RCC 7860 (cell line): Measurements from ENCODE around the gene ATM.
"Not testable (repeated sequence)": the region's sequence is repeated elsewhere in the genome, so short reads cannot be mapped to it uniquely, and the experiment has no call there.

Experiments used
- DNase-seq: peaks from one replicate; pipeline ENCODE4 v3.0.0-alpha.2; 2015; ENCODE audit warnings: low spot score
- FAIRE-seq: peaks from 2 replicates; lab custom pipeline; 2012; peaks lifted over from hg19 to GRCh38; lab: Jason Lieb, UNC

ATM gene

DNA sequence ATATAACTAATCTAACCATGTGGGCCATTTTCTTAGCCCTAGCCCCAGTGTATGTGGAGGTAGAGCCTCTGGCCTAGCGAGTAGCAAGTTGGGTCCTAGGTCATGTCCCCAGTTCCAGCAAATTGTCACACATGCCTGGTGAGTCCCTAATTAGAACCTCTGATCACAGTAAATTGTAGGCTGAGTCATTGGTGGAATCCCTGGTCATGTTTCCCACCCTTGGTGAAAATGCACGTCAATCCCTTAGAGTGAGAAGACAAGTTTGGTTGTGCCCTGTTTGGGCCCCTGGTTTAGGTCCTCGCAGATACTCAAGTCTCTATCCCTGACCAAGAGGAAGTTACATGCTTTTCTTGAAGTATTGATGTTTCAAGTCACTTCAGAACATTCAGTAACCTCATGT lies 46.7 kb downstream of the ATM start:
- DNase-seq (no peak), FAIRE-seq (no peak)

DNA sequence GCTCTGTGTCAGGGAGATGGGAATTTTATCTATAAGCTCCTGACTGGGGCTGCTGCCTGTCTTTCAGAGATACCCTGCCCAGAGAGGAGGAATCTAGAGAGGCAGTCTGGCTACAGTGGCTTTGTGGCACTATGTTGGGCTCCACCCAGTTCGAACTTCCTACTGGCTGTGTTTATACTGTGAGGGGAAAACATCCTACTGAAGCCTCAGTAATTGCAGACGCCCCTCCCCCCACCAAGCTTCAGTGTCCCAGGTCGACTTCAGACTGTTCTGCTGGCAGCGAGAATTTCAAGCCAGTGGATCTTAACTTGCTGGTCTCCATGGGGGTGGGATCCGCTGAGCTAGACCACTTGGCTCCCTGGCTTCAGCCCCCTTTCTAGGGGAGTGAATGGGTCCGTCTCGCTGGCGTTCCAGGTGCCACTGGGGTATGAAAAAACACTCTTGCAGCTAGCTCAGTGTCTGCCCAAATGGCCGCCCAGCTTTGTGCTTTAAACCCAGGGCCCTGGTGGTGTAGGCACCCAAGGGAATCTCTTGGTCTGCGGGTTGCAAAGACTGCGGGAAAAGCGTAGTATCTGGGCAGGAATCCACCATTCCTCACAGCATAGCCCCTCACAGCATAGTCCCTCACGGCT lies 54.2 kb downstream of the ATM start:
- DNase-seq, FAIRE-seq: not testable (repeated sequence)

DNA sequence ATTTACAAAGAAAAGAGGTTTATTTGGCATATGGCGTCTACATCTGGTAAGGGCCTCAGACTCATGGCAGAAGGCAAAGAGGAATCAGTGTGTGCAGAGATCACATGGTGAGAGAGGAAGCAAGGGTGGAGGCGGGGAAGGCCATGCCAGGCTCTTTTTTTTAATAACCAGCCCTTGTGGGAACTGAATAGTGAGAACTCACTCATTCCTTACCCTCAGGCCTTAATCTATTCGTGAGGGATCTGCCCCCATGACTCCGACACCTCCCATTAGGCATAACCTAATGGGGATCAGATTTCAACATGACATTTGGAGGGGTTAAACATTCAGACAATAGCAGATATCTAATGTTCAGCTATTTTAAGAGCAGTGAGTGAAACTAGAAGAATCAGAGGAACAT lies 55.7 kb downstream of the ATM start:
- DNase-seq (no peak), FAIRE-seq (no peak)

DNA sequence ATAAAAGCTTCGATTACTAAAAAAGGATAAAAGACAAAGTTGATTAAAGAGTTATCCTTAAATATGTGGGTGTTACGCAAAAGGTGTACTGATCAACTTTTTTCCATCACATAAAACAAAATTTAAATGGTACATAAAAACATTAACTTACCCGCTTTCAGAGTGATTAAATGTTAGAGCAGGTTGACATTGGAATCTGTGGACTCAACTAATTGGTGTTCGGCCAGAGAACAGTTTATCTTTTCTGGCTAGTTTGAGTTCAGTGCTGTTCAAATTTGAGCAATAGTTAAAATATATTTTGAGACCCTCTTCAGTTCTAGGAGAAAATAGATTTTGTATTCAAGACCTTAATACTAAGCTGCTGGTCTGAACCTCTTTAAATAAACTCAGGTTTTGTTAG lies 56.1 kb downstream of the ATM start:
- DNase-seq (no peak), FAIRE-seq (no peak)

DNA sequence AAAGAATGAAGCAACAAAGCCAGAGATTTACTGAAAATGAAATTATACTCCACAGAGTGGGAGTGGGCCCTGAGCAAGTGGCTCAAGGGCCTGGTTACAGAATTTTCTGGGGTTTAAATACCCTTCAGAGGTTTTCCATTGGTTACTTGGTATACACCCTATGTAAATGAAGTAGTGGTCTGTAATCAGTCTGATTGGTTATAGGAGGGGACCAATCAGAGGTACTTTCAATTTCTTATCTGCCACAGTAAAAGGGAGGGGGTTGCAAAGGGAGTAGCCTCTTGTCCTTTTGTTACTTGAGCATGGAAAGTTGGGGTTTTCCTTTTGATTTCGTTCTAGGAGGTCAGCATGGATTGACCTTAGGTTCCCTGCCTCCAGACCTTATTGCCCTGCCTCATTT lies 63.5 kb downstream of the ATM start:
- FAIRE-seq: no peak
- DNase-seq: no peak

DNA sequence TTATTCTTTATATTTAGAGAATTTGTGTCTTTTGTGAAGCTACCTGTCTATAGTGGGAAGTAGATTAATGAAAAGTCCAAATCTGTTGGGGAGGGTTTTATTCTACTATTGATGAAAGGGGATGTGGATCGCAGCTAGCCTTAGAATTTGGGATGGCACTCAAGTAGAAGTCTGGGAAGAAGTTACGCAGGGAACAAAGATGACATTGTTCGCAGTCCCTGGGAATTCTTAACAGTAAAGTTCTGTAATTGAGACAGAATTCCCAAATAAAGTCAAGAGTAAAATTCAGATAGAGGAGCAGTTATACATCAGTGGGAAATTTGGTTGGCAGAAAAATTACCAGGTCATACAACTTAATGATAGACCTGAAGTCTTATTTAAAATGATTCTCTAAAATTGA lies 64.1 kb downstream of the ATM start:
- FAIRE-seq: no peak
- DNase-seq: no peak

DNA sequence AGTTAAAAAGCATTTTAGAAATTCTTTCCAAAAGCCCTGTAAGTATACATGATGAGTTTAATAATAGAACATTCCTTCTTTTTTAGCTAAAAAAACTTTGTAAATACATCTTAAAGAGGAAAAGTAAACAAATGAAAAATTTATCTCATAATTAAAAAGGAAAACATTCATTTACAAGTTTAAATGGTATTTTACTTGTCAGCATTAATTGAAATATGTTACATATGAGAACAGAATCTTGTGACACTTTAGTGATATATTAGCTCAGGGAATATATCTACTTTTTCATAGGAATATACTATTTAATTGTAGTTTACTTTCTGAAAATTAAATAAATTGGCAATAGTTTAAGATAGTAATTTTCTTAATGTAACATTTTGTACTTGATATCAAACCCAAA lies 66.2 kb downstream of the ATM start:
- not testable (repeated sequence) for DNase-seq
- FAIRE-seq: peak; percentile 52

DNA sequence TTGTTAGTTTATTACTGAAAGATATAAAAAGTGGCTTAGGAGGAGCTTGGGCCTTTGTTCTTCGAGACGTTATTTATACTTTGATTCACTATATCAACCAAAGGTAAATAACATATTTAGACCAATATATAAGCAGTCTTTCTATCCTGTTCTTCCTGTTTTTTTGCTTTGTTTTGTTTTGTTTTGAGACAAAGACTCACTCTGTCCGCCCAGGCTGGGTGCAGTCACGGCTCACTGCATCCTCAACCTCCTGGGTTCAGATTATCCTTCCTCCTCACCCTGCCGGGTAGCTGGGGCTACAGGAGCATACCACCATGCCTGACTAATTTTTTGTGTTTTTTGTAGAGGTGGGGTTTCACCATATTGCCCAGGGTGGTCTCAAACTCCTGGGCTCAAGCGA lies 66.8 kb downstream of the ATM start:
- DNase-seq (no peak), FAIRE-seq (no peak)

DNA sequence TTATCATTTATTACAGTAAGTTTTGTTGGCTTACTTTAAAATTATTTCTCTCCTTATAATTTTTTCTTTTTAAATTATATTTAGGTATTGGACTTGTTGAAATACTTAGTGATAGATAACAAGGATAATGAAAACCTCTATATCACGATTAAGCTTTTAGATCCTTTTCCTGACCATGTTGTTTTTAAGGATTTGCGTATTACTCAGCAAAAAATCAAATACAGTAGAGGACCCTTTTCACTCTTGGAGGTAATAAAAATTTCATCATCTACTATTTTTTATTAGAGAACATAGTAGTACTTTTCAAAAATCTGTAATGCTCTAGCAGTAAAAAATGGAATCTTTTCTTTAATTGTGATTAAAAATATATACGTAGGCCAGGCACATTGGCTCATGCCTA lies 70.4 kb downstream of the ATM start:
- no peak for DNase-seq
- FAIRE-seq: no peak

DNA sequence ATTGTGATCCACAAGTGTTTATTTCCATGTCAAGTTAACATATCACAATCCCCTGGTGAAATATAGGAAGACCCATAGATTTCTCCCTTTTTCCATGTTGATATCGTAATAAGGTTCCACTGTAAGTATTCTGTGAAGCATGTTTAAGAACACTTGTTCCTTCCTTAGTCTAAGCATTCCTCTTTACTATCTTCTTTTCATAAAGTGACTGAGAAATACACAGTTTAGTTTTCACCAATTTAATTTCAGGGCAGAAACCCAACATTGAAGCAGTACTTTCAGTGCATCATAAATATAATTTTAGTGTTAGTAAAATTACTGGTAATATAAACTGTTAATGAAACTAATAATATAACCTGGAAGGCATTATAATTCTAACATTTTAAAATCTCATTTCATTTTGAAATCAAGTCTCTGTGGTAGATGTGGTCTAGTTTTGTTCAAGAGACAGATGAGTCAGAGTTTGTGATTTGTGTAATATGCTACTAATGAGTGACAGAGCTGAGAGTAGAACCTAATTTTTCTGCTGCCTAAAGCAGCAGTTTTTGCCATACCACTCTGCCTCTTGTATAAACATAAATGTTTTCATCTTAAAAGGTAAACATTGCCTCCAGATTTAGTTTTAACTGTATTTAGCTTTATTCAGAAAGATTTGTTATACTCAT lies 79.4 kb downstream of the ATM start:
- DNase-seq (peak; percentile 26), FAIRE-seq (peak; percentile 82)

DNA sequence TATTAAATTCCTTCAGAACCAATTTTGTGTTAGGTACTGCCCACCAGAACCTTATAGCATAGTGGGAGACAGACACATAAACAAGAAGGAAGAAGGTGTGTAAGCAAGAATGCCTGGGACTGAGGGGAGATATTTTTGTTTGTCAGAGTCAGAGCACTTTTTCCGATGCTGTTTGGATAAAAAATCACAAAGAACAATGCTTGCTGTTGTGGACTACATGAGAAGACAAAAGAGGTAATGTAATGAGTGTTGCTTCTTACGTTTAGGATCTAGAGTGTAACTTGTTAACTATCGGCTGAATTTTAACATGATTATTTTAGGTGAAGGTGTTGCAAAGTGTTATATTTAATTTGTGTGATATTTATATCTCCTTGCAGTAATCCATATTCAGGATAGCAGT lies 84.9 kb downstream of the ATM start:
- FAIRE-seq (no peak), DNase-seq (no peak)

DNA sequence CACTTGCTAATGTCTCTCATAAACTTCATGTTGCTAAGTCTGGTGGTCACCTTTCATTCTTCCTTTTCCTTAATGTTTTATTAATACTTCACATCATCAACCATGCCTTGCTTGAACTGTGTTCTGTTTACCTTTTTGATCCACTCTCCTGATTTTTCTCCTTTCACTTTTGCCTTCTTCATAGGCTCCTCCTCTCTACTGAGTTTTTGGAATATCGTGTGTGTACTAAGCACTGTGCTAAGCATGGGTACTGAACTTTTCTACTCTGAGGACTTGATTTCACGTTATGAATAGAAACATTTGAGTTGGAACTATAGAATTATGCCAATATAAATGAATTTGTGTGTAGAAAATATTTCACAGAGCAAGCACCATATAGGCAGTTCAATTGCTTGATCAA lies 90.6 kb downstream of the ATM start:
- no peak for DNase-seq
- no peak for FAIRE-seq

DNA sequence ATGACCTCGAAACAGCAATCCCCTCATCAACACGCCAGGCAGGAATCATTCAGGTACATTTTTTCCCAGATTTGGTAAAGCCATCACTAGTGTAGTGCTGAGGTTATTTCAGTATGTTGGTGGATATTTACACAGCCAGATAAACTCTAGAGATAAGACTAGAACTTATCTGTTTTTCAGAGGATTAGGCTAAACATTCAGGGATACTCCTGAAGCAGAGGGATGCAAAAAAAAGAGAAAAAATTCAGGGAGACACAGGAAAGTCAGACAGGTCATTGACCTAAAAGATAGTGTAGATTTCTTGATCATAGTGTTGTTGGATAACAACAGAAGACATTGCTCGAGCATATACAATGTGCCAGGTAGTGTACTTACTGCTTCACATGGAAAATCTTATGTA lies 93.2 kb downstream of the ATM start:
- FAIRE-seq (no peak), DNase-seq (no peak)

DNA sequence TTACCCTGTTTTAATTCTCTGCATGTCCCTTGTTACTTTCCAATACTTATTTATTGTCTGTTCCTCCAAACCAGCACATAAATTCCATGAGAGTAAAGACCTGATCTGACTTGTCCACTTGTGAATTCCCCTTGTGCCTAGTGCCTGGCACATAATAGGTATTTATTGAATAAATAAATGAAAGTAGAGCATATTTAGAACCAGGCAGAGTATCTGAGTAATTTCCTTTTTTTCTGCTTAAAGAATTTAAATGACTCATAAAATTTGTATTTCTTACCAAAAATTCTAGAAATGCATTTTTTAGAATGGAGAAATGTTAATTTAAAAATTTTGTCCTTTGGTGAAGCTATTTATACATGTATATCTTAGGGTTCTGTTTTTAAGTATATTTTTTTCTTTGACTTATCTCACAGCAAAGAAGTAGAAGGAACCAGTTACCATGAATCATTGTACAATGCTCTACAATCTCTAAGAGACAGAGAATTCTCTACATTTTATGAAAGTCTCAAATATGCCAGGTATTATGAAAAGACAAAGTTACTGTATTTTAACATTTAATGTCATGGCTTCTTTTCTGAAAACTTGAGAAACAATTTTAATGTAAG lies 96.8 kb downstream of the ATM start:
- DNase-seq: no peak
- FAIRE-seq: no peak

DNA sequence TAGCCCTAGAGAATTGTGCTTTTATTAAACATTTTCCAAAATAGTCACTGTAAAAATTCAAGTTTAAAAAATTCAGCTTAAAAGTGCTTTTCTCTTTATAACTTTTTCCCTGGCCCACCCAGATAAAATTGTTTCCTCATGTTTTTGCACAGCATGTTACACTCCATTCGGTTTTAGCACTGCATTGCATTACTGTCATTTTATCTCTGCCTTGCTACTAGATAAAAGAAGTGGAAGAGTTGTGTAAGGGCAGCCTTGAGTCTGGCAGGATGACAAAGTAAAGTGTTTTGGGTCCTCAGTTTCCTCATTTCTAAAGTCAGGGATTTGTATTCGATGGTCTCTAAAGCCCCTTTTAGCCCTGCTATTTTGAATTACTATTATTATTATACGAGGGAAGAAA lies 99.8 kb downstream of the ATM start:
- no peak for FAIRE-seq
- no peak for DNase-seq

DNA sequence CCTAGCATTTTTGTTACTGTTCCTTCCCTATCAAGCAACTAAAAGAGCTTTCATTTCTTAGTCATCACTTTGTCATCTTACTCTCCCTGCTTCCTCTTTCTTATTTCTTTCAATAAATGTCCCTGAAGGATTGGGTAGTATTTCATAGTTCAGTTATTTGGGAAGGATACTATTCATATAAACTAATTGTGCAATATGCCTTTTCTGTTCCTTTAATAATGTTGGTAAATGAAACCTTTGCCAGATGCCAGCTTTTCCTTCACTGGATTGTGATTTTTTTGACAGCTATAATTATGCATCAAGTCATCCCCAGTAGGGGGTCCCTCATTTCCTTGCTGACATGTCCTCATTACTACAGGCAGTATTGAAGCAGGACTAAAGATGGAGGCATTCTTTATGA lies 101.7 kb downstream of the ATM start:
- DNase-seq (no peak), FAIRE-seq (no peak)

DNA sequence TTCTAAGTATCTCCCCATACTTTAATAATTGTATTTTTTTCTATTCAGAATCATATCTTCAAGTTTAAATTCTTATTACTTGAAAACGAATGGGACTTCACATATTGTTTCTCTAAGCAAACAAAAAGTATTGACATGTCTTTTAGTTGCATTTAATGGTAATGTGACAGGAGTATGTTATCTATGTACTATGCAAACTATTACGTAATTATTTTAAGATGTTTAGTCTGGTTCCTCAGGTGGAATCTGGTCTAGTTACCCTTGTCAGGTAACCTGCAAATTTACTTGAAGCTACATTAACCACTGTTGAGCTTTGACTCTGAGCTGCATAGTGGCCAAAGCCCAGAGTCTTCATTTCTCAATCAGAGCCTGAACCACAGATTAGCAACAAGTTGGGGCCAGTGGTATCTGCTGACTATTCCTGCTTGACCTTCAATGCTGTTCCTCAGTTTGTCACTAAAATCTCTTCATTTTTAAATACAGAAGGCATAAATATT lies 110.6 kb downstream of the ATM start:
- no peak for DNase-seq
- FAIRE-seq: no peak

DNA sequence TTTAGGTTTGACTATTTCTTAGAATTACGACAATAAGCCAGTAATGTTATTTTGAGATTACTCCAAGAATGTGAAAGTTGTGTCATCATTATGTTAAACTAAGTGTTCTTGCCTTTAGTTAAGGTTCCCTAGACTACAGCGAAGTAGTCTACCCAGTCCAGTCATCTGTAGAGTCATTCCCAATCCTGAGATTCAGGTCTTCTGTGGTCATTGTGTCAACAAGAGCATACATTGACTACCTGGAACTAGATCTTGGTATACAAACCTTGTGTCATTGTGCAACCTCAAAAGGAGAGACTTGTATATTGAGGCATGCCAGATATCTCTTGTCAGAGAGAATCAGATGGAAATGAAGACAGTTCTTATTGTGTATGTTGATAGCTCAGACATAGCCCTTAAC lies 115.9 kb downstream of the ATM start:
- no peak for FAIRE-seq
- no peak for DNase-seq

DNA sequence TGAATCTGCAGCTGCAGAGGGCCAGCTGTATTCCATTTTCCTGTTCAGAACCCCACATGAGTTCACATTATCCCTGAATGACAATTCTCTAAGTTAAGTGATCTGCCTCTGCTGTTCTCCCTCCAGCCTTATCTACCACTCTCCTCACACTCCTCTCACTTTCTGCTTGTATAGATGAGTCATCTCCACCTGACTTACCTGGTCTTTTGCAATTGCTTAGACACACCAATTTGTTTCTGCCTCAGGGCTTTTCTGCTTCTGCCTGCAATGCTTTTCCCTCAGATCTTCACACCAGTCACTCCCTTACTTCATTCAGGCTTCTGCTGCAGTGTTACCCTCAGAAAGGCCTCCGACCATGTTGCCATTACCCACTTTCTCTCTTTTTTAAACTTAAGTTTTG lies 118.1 kb downstream of the ATM start:
- DNase-seq (no peak), FAIRE-seq (no peak)

DNA sequence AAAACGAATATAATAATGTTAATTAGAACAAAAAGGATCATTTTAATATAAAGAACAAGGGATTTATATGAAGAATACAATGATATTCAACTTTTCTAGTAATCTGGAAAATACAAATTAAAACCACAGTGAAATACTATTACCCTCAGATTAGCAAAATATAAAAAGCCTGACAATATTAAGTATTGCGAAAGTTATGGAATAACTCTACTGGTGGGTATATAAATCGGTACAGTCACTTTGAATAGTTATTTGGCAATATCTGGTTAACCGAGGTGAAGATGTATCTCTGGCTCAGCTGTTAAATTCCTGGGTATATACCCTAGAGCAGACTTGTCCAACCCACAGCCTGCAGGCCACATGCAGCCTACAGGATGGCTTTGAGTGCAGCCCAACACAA lies 118.8 kb downstream of the ATM start:
- DNase-seq: no peak
- no peak for FAIRE-seq

DNA sequence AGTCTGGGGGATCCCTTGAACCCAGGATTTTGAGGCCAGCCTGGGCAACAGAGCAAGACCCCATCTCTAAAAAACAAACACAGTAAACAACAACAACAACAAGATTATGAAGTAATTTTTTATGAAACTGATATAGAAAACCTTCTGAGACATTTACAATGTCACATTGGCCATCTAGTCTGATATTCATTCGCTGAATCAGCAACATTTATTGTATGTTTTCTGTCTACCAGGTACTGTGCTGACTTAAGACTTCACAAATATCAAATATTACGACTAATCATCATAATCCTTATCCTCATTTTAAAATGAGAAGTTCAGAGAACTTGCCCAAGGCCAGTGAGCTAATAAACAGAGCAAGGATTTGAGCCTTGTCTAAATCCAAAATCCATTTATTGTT lies 120.8 kb downstream of the ATM start:
- DNase-seq: no peak
- no peak for FAIRE-seq

DNA sequence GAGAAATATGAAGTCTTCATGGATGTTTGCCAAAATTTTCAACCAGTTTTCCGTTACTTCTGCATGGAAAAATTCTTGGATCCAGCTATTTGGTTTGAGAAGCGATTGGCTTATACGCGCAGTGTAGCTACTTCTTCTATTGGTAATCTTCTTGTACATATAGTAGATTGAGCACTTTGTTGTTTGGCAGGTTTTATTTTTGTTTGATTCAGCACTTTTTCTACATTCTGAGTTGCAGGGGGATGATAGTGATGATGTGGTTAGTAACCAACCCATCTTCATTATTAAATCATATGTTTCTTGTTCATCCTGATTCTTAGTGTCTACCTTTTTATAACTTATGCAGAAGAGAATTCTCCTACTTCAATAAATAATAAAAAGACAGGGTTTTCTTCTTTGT lies 122.9 kb downstream of the ATM start:
- DNase-seq: no peak
- FAIRE-seq: no peak
